OCI-LY3 (cell line): ENCODE measurements around the gene GGCX.
A peak's percentile ranks its signal among the peaks of the same experiment; 100 is the strongest.
"Not testable (repeated sequence)": the region's sequence is repeated elsewhere in the genome, so short reads cannot be mapped to it uniquely, and the experiment has no call there.

Experiments
- H2AFZ ChIP-seq: fragments of 200-600, 300-600 bp; shearing (Covaris generic); 2 replicates; pipeline ENCODE4 v1.6.0; 2014; ENCODE audit warnings: antibody characterized with exemption, low read depth, low read length
- H3K27ac ChIP-seq: fragments of 200-600, 300-600 bp; sonication (generic); 2 replicates; pipeline ENCODE4 v1.5.1; 2014; ENCODE audit warnings: mild to moderate bottlenecking, low read length, moderate library complexity, mixed read lengths
- H3K27me3 ChIP-seq: fragments of 200-600, 300-600 bp; sonication (generic); 2 replicates; pipeline ENCODE4 v1.6.1; 2014; ENCODE audit warnings: low read depth, low read length, mixed read lengths
- H3K36me3 ChIP-seq: fragments of 200-600, 300-600 bp; sonication (generic); replicated peaks from 2 replicates; pipeline ENCODE3; 2014; ENCODE audit warnings: low read depth, low read length, mixed read lengths
- H3K4me1 ChIP-seq: fragments of 300-600, 200-600 bp; sonication (generic); 2 replicates; pipeline ENCODE4 v1.6.1; 2014; ENCODE audit warnings: low read length, mixed read lengths
- H3K4me2 ChIP-seq: fragments of 200-600, 300-600 bp; sonication (generic); 2 replicates; pipeline ENCODE4 v1.6.1; 2014; ENCODE audit warnings: low read length, mixed read lengths
- H3K4me3 ChIP-seq: fragments of 300-600, 200-600 bp; sonication (generic); 2 replicates; pipeline ENCODE4 v1.5.1; 2014; ENCODE audit warnings: antibody characterized with exemption, mild to moderate bottlenecking, low read length, moderate library complexity
- H3K79me2 ChIP-seq: fragments of 300-600, 200-600 bp; shearing (Covaris generic); 2 replicates; pipeline ENCODE4 v1.6.1; 2014; ENCODE audit warnings: mild to moderate bottlenecking, low read length, mixed read lengths
- H3K9ac ChIP-seq: fragments of 300-600, 200-600 bp; shearing (Covaris generic); 2 replicates; pipeline ENCODE4 v1.6.0; 2014; ENCODE audit warnings: mild to moderate bottlenecking, low read length, moderate library complexity
- H3K9me3 ChIP-seq: fragments of 200-600, 300-600 bp; shearing (Covaris generic); 2 replicates; pipeline ENCODE4 v1.6.1; 2014; ENCODE audit warnings: low read length, mixed read lengths; ENCODE audit not compliant: insufficient read depth
- H4K20me1 ChIP-seq: fragments of 200-600, 300-600 bp; sonication (generic); 2 replicates; pipeline ENCODE4 v1.6.1; 2016; ENCODE audit warnings: low read length, mixed read lengths; ENCODE audit not compliant: insufficient read depth
- EZH2phosphoT487 ChIP-seq: fragments of 200-600 bp; shearing (Covaris generic); IDR thresholded peaks from 2 replicates; pipeline ENCODE4 v1.6.1; 2018; ENCODE audit warnings: antibody characterized with exemption, mixed run types, low read depth
- TF ChIP-seq, protein P1 (sequence below): fragments of 200-600, 300-600 bp; sonication (generic); IDR thresholded peaks from 2 replicates; pipeline ENCODE4 v1.5.1; 2014; ENCODE audit warnings: antibody characterized with exemption, low read length, low read depth

The GGCX gene

DNA sequence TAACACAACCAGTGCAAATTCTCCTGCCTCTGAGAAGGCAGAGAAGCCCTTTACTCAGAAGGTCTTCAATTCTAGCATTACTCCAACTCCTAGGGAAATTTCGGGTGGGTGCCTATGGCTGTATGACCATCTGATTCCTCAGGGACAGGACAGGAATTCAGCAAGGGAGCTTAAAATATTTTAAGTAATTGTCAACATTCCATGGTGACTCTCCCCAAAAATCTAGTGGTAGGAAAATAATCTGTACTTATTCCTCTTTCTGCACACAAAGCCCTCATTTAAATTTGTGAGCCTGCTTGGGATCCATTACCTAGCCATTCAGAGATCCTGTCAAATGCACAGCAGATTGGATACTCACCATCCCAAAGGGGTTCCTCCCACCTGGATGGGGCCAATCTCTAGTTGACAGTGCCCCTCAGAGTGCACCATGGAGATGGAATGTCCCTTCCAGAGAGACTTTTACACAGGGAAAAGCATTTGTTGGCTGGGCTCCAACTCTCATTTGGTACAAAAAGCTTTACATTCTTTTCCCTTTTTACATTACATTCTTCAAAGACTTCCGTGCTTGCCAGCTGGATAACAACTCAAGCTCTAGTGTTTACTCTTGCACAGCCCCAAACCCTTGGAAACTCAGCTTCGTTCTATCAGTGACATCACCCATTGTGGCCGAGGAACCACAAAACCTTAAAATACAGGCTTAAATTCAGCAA lies 44.3 kb upstream of the GGCX start:
- H3K27ac ChIP-seq, result no peak overlapping the region
- H3K9ac ChIP-seq, result no peak overlapping the region
- no peaks in the 10 kb centered on the region for H3K9me3 ChIP-seq
- no peak overlapping the region for H3K4me3 ChIP-seq
- no peaks in the 10 kb centered on the region for H4K20me1 ChIP-seq
- no peak overlapping the region for H2AFZ ChIP-seq
- no peaks in the 10 kb centered on the region for H3K27me3 ChIP-seq
- H3K79me2 ChIP-seq, result no peaks in the 10 kb centered on the region
- TF ChIP-seq, protein P1, sequence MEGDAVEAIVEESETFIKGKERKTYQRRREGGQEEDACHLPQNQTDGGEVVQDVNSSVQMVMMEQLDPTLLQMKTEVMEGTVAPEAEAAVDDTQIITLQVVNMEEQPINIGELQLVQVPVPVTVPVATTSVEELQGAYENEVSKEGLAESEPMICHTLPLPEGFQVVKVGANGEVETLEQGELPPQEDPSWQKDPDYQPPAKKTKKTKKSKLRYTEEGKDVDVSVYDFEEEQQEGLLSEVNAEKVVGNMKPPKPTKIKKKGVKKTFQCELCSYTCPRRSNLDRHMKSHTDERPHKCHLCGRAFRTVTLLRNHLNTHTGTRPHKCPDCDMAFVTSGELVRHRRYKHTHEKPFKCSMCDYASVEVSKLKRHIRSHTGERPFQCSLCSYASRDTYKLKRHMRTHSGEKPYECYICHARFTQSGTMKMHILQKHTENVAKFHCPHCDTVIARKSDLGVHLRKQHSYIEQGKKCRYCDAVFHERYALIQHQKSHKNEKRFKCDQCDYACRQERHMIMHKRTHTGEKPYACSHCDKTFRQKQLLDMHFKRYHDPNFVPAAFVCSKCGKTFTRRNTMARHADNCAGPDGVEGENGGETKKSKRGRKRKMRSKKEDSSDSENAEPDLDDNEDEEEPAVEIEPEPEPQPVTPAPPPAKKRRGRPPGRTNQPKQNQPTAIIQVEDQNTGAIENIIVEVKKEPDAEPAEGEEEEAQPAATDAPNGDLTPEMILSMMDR, result no peak
- no peak for TF ChIP-seq EZH2phosphoT487
- peaks cover 18% of the 10 kb centered on the region for H3K36me3 ChIP-seq
- H3K4me1 ChIP-seq, result no peaks in the 10 kb centered on the region; the same call in 1 of the 2 replicates
- no peak overlapping the region for H3K4me2 ChIP-seq

DNA sequence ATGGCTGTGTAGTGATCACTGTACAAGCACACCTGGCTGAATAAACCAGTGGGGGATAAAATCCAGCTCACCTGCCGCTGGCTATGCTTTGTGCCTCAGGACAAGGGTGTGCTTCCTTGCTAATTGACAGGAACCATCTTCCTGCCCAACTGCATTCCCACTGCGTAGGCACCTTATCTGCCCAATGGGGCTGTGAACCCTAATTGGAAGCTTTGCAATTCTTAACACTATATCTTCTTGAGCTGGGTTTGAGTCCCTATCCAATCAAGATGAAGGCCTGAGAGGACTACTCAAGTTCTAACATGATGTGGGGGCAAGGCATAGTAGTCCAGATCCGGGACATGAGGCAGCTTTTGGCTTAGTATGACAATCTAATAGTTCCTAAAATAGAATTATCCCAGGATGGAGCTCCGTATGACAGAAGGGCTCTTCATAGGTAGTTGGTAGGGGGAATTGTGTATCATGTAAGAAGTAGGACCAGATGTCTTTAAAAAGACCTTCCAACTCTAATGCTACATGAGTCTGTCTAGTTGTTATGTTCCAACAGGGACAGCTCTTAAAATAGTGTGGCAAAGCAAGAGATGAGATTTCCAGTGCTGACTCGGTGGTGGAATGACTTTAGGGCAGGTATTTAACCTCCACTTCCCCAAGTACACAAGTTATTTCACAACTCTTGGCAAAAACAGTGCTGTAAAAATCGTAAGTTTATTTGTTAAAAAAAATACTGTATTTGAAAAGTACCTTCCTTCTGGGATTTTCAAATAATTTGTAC lies 43.5 kb upstream of the GGCX start:
- H3K27ac ChIP-seq, result no peak overlapping the region
- H2AFZ ChIP-seq, result no peak overlapping the region
- no peaks in the 10 kb centered on the region for H3K9me3 ChIP-seq
- no peak overlapping the region for H3K9ac ChIP-seq
- no peak overlapping the region for H3K4me2 ChIP-seq
- no peaks in the 10 kb centered on the region; the same call in 1 of the 2 replicates for H3K4me1 ChIP-seq
- TF ChIP-seq EZH2phosphoT487, result no peak
- TF ChIP-seq, protein P1, result no peak
- H3K79me2 ChIP-seq, result no peaks in the 10 kb centered on the region
- H3K36me3 ChIP-seq, result peaks cover 18% of the 10 kb centered on the region
- H3K4me3 ChIP-seq, result no peak overlapping the region
- H4K20me1 ChIP-seq, result no peaks in the 10 kb centered on the region
- H3K27me3 ChIP-seq, result no peaks in the 10 kb centered on the region

DNA sequence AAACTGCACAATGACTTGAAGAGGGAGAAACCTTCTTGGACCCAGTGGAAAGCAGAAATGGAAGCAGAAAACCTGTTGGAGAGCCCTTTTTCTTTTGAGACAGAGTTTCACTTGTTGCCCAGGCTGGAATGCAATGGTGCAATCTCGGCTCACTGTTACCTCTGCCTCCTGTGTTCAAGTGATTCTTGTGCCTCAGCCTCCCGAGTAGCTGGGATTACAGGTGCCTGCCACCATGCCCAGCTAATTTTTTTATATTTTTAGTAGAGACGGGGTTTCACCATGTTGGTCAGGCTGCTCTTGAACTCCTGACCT lies 42.8 kb upstream of the GGCX start:
- not testable (repeated sequence) for H3K79me2 ChIP-seq, H3K4me3 ChIP-seq, H3K9ac ChIP-seq, H3K4me1 ChIP-seq, H3K4me2 ChIP-seq, H3K27ac ChIP-seq, H3K9me3 ChIP-seq, H2AFZ ChIP-seq, H4K20me1 ChIP-seq, H3K27me3 ChIP-seq
- peaks cover 15% of the 10 kb centered on the region for H3K36me3 ChIP-seq

DNA sequence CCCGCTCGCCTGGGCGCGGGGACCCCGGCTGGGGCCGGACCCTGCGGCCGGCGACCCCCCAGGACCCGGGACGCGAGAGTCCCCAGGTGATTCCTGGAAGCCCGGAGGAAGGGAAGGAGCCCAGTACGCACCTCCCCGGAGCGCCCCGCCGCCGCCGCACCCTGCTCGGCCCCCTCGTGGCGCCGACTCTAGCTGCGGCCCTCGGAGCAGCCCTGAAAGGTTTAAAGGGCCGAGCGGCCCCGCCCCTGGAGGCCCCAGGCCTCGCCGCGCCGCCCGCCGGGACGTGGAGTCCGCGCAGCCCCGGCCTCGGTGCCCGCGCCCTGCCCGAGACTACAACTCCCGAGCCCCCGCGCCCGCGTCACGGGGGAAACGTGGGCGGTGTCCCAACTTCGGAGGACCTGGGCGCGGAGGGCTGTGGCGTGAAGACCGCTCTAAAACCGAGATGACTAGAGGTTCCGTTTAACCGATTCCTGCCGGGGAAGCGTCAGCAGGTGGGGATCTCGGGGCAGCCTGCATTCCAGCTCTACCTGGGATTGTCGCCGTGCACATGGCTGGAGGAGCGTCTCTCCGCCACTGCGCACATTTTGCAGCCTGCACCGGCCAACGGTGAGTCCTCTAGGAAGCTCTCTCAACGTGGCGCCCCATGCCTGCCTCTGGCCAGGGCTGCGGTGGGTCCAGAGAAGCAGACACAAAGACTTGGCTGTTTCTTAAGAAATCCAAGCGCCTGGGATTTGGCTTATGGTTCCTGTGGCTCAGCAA lies 41.4 kb upstream of the GGCX start, which contains the start of gene TMEM150A:
TMEM150A (minus strand) TSS at position 223 of the 759 bp plus-strand sequence. CDS start 750 bp downstream, outside the sequence.
- peak within 1 kb of the TSS; percentile 83 for H3K4me3 ChIP-seq
- TF ChIP-seq, protein P1, result peak; percentile 17; the same call in 1 of the 2 replicates
- TF ChIP-seq EZH2phosphoT487, result no peak
- no peak within 1 kb of the TSS for H3K27ac ChIP-seq
- H3K27me3 ChIP-seq, result no peaks in the 10 kb centered on the region
- peak within 1 kb of the TSS; percentile 52 for H3K9ac ChIP-seq
- H3K4me1 ChIP-seq, result no peaks in the 10 kb centered on the region; the same call in 1 of the 2 replicates
- peak within 1 kb of the TSS; percentile 93 for H3K4me2 ChIP-seq
- peaks cover 7% of the 10 kb centered on the region for H3K36me3 ChIP-seq
- H3K79me2 ChIP-seq, result no peaks in the 10 kb centered on the region
- no peaks in the 10 kb centered on the region for H3K9me3 ChIP-seq
- peak within 1 kb of the TSS; percentile 78; the same call in 1 of the 2 replicates for H2AFZ ChIP-seq
- H4K20me1 ChIP-seq, result no peaks in the 10 kb centered on the region
